ENCODE data around the gene TMSB15C. TPM values are rescaled to one million over a fixed set of nuclear protein-coding genes. Genes with fewer than 3 reads are reported as not detected.
"Not testable (repeated sequence)": the region's sequence is repeated elsewhere in the genome, so short reads cannot be mapped to it uniquely, and the experiment has no call there.

TMSB15C gene
- total RNA-seq, 2 donors from 2014 or later: 1.2 to 6.4 TPM

DNA sequence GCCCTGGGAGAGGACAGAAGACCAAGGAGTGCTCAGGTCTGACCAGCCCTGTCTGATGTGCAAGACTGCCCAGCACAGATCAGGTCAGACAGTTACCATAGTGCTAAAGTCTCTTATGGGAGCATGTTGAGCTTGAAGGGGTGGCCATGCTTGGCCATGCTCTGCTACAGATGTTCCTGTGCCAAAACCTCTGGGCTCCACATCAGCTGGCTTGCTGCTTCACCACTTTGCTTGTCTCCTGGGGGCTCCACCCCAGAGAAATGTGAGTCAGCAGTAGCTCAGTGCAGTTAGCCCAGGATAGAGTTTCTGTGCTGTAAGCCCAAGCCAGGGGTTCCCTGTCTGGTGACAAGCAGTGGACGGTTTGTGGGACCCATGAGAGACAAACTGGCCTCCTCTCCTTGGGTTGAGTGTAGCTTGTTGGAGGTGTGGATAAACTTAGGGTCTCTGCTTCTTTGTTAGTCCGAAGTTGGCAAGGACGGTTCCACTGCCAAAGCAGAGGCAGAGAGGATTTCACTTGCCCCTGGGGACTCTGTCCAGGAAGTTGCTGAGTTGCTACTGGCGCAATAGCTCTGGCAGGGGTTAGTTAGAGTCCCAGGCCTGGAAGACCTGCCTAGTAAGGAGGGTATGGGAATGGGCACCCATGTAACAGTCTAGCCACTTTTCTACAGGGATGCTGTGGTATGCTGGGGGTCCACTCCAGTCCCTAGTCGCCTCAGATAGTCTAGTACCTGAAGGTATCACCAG is 8.7 kb upstream of the TMSB15C start:
- 90% methylated on average over 2 of the region's 5 CpGs for WGBS
- no peaks in the 10 kb centered on the region for H3K4me1 ChIP-seq (replicated peaks)
- no peaks in the 10 kb centered on the region for H3K9me3 ChIP-seq
- no peak overlapping the region for H3K27ac ChIP-seq
- TF ChIP-seq POLR2A (IDR thresholded peaks at IDR 0.05) (no peak), CTCF (IDR thresholded peaks at IDR 0.05) (no peak), POLR2AphosphoS5 (IDR thresholded peaks at IDR 0.05) (no peak)
- H3K4me3 ChIP-seq: no peak overlapping the region
- intact Hi-C loops (cut with DNase I): no loop called here
- no peaks in the 10 kb centered on the region for H3K27me3 ChIP-seq (replicated peaks; ENCODE audit: insufficient read depth)
- no peak for DNase-seq (ENCODE audit: low spot score)
- no peaks in the 10 kb centered on the region for H3K36me3 ChIP-seq

DNA sequence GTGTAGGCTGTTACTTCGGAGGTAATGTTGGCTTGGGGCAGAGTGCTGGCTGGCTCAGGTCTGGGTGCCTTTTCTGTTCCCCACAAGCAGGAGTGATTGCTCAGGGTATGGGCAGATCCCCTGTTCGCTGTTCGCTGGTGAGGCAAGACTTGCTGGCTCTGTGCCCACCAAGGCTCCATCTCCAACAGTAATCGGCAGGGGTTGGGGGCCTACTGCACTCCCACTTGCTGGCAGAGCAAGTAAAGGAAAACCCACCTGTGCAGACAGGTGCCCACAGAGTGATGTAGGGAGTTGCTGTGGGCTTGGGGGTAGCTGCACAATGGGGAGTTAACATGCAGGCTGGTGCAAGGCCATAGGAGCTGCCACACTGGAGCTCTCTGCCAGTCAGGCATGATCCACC is 8.0 kb upstream of the TMSB15C start:
- intact Hi-C loops (cut with DNase I): no loop called here
- WGBS: 71% methylated on average over 3 of the region's 4 CpGs
- no peaks in the 10 kb centered on the region for H3K27me3 ChIP-seq (replicated peaks; ENCODE audit: insufficient read depth)
- no peak overlapping the region for H3K27ac ChIP-seq
- H3K4me1 ChIP-seq (replicated peaks): no peaks in the 10 kb centered on the region
- no peak overlapping the region for H3K4me3 ChIP-seq
- no peaks in the 10 kb centered on the region for H3K36me3 ChIP-seq
- TF ChIP-seq POLR2A (IDR thresholded peaks at IDR 0.05) (no peak), CTCF (IDR thresholded peaks at IDR 0.05) (no peak), POLR2AphosphoS5 (IDR thresholded peaks at IDR 0.05) (no peak)
- no peaks in the 10 kb centered on the region for H3K9me3 ChIP-seq
- DNase-seq (ENCODE audit: low spot score): no peak

GRCh38 chrX:104077854-104078253 is 1.8 kb upstream of the TMSB15C start:
- H3K4me1 ChIP-seq (replicated peaks); H3K27ac ChIP-seq; intact Hi-C loops (cut with DNase I); DNase-seq (ENCODE audit: low spot score); H3K27me3 ChIP-seq (replicated peaks; ENCODE audit: insufficient read depth); H3K9me3 ChIP-seq; H3K4me3 ChIP-seq; H3K36me3 ChIP-seq: not testable (repeated sequence)
- WGBS: no CpG with 5 or more reads among the region's 6 CpGs

GRCh38 chrX:104062636-104063035 is 13.4 kb downstream of the TMSB15C start:
- H3K4me3 ChIP-seq; H3K4me1 ChIP-seq (replicated peaks); DNase-seq (ENCODE audit: low spot score); H3K36me3 ChIP-seq; intact Hi-C loops (cut with DNase I); H3K27ac ChIP-seq; H3K9me3 ChIP-seq; H3K27me3 ChIP-seq (replicated peaks; ENCODE audit: insufficient read depth): not testable (repeated sequence)
- no CpG with 5 or more reads among the region's 18 CpGs for WGBS

DNA sequence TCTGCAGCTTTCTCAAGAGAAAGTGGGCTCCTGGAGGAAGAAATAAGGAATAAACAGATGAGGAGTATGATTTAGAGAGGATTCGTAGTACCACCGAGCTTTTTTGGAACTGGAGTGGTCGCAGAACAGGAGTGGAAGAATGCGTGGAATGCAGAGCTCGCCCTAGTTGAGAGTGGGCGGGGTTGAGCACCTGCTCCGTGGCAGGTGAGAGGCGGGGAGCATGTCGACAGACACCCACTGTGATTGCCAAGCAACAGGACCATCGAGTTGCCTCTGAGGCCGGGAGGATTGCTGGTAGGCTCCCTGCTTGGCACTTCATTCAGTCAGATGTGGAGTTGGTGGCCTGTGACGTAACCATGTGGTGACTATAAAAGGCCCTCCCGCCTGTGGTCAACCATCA is 21.1 kb downstream of the TMSB15C start:
- WGBS: no CpG with 5 or more reads among the region's 13 CpGs
- H3K27ac ChIP-seq; intact Hi-C loops (cut with DNase I): not testable (repeated sequence)

GRCh38 chrX:104047171-104047570 is 28.9 kb downstream of the TMSB15C start:
- intact Hi-C loops (cut with DNase I): no loop called here
- TF ChIP-seq POLR2AphosphoS5 (IDR thresholded peaks at IDR 0.05): no peak
- no peak for TF ChIP-seq CTCF (IDR thresholded peaks at IDR 0.05)
- no peak for TF ChIP-seq POLR2A (IDR thresholded peaks at IDR 0.05)
- no peak for DNase-seq (ENCODE audit: low spot score)
- Histone ChIP-seq H3K27ac (no peak overlapping the region), H3K9me3 (no peaks in the 10 kb centered on the region), H3K4me3 (no peak overlapping the region), H3K36me3 (no peaks in the 10 kb centered on the region), H3K27me3 (replicated peaks; ENCODE audit: insufficient read depth) (no peaks in the 10 kb centered on the region), H3K4me1 (replicated peaks) (no peaks in the 10 kb centered on the region)
- WGBS: 94% methylated on average over 13 of the region's 13 CpGs

More for the DNA sequence above, 21.1 kb downstream of the TMSB15C start:
- not testable (repeated sequence) for H3K4me1 ChIP-seq (replicated peaks); H3K4me3 ChIP-seq; DNase-seq (ENCODE audit: low spot score); H3K36me3 ChIP-seq; H3K27me3 ChIP-seq (replicated peaks; ENCODE audit: insufficient read depth); H3K9me3 ChIP-seq

Measured in prostate gland (tissue), 2 donors.